Measurements from ENCODE around the gene INPPL1. TPM values are rescaled to one million over a fixed set of nuclear protein-coding genes. Genes with fewer than 3 reads are reported as not detected.
A peak's percentile ranks its signal among the peaks of the same experiment; 100 is the strongest.

Gene INPPL1
- total and polyA plus RNA-seq, 2 of the 13 experiments (the other 11 are each of a cell fraction or from before 2014, with no cell fraction given), result 29.1 to 66.9 TPM

GRCh38 chr11:72188267-72188666 is 36.3 kb upstream of the INPPL1 start (continued):
- no peak for TF ChIP-seq RARA (CRISPR knock-in tag; IDR thresholded peaks at IDR 0.05)

DNA sequence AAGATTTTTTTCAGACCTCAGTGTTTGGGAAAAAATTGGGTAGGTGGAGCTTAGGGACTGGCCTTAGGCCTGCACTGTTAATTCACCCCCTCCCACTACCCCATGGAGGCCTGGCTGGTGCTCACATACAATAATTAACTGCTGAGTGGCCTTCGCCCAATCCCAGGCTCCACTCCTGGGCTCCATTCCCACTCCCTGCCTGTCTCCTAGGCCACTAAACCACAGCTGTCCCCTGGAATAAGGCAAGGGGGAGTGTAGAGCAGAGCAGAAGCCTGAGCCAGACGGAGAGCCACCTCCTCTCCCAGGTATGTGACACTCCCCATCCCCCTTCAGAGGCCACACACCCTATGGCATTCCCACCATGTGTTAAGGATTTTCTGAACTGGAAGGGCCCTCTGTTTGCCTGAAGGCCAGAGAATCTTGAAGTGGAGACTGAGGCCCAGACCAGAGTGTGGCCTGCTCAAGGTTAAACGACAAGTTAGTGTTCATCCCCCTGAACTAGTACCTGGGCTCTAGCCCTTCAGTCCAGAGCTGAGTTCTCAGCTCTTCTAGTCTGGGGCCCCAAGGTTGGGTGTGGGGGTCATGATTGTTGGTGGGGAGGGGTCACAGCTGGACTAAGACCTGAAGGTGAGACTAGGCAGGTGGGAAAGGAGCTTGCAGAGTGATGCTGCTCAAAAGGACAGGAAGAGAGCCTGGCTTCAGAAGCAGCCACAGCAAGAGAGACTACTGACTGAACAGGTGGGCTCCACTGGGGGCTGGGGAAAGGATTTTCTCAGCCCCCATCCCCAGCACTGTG is 34.9 kb upstream of the INPPL1 start:
- no TSS peak for BruUV-seq (replicated peaks)
- no peaks in the 10 kb centered on the region for H3K79me2 ChIP-seq (ENCODE audit: insufficient read depth, low read length)
- ATAC-seq, result peak; percentile 56
- no peak overlapping the region for H3K4me3 ChIP-seq (replicated peaks in 1 of 3; ENCODE audit: insufficient read depth in 1 of 3, low read depth in 2 of 3, low read length in 3 of 3)
- POLR2A ChIA-PET, result no interaction called here
- no peak overlapping the region for H3K4me2 ChIP-seq (ENCODE audit: low read depth, low read length)
- intact Hi-C loops (cut with micrococcal nuclease; ENCODE audit: unreplicated experiment), result no loop called here
- no peak overlapping the region for H2AFZ ChIP-seq (ENCODE audit: low read length)
- in situ Hi-C loops (cut with HindIII; ENCODE audit: extremely low pct_ligation_motif_present, low pct_unique_long_range_greater_than_20kb), result no loop called here
- H3K36me3 ChIP-seq (replicated peaks in 1 of 2; ENCODE audit: control insufficient read depth in 1 of 2, insufficient read depth in 2 of 2, low read length in 2 of 2), result no peaks in the 10 kb centered on the region
- no peak for FAIRE-seq
- H4K20me1 ChIP-seq (ENCODE audit: insufficient read depth, low read length), result no peaks in the 10 kb centered on the region
- no peak overlapping the region for H3K9ac ChIP-seq (ENCODE audit: insufficient read depth, low read depth, low read length)
- H3K27ac ChIP-seq (ENCODE audit: extremely low read length, insufficient read depth, low read length), result no peak overlapping the region
- H3K4me1 ChIP-seq (ENCODE audit: insufficient read depth, low read length), result 0 out of 2 replicates have a peak, but pooled peaks cover 7% of the 10 kb centered on the region
- H3K9me3 ChIP-seq (ENCODE audit: low read length), result no peaks in the 10 kb centered on the region
- CTCF ChIA-PET (ENCODE audit: low intra/inter-chr PET ratio, low total read pairs), result no interaction called here
- H3K27me3 ChIP-seq (ENCODE audit: control insufficient read depth in 1 of 2, insufficient read depth in 2 of 2, low read length in 2 of 2), result 0 out of 5 replicates have a peak, but pooled peaks cover 0 to 6% of the 10 kb centered on the region in 2 experiments
- DNase-seq (ENCODE audit: low spot score), result no peak
- TF ChIP-seq ZNF569 (CRISPR knock-in tag; IDR thresholded peaks at IDR 0.05; ENCODE audit: borderline replicate concordance) (no peak), ZBTB14 (CRISPR knock-in tag; IDR thresholded peaks at IDR 0.05) (no peak), ZNF432 (CRISPR knock-in tag; IDR thresholded peaks at IDR 0.05; ENCODE audit: borderline replicate concordance) (no peak), THAP11 (CRISPR knock-in tag; IDR thresholded peaks at IDR 0.05) (no peak), RCOR2 (CRISPR knock-in tag; IDR thresholded peaks at IDR 0.05) (no peak), ZNF777 (CRISPR knock-in tag; IDR thresholded peaks at IDR 0.05) (no peak), ZNF800 (CRISPR knock-in tag; IDR thresholded peaks at IDR 0.05) (no peak), ZNF337 (CRISPR knock-in tag; IDR thresholded peaks at IDR 0.05; ENCODE audit: borderline replicate concordance, low read depth) (no peak)
- TF ChIP-seq, protein P1, sequence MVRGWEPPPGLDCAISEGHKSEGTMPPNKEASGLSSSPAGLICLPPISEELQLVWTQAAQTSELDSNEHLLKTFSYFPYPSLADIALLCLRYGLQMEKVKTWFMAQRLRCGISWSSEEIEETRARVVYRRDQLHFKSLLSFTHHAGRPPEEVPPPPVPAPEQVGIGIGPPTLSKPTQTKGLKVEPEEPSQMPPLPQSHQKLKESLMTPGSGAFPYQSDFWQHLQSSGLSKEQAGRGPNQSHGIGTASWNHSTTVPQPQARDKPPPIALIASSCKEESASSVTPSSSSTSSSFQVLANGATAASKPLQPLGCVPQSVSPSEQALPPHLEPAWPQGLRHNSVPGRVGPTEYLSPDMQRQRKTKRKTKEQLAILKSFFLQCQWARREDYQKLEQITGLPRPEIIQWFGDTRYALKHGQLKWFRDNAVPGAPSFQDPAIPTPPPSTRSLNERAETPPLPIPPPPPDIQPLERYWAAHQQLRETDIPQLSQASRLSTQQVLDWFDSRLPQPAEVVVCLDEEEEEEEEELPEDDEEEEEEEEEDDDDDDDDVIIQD (CRISPR knock-in tag; IDR thresholded peaks at IDR 0.05; ENCODE audit: low read depth), result no peak
- TF ChIP-seq, protein P2, sequence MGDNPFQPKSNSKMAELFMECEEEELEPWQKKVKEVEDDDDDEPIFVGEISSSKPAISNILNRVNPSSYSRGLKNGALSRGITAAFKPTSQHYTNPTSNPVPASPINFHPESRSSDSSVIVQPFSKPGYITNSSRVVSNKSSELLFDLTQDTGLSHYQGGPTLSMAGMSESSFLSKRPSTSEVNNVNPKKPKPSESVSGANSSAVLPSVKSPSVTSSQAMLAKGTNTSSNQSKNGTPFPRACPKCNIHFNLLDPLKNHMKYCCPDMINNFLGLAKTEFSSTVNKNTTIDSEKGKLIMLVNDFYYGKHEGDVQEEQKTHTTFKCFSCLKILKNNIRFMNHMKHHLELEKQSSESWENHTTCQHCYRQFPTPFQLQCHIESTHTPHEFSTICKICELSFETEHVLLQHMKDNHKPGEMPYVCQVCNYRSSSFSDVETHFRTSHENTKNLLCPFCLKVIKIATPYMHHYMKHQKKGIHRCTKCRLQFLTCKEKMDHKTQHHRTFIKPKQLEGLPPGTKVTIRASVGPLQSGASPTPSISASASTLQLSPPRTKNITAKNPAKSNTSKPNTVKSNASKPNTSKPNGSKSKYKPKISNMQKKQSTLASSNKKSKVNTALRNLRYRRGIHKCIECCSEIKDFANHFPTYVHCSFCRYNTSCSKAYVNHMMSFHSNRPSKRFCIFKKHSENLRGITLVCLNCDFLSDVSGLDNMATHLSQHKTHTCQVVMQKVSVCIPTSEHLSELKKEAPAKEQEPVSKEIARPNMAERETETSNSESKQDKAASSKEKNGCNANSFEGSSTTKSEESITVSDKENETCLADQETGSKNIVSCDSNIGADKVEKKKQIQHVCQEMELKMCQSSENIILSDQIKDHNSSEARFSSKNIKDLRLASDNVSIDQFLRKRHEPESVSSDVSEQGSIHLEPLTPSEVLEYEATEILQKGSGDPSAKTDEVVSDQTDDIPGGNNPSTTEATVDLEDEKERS (CRISPR knock-in tag; IDR thresholded peaks at IDR 0.05), result no peak
- WGBS (ENCODE audit: low lambda C conversion rate), result 10% methylated on average over 3 of the region's 3 CpGs
